Adrenal gland (tissue), 5 donors: Measurements from ENCODE around the gene PACS2.

ENCODE experiments used
- CTCF ChIP-seq, 6 experiments: fragments of 450-650 bp in 4 of 6; fragments of 200-600 bp in 2 of 6; sonication (generic) in 1 of 6; IDR thresholded peaks; 1 replicate in 5 of 6; 2 replicates in 1 of 6; pipeline versions ENCODE4 v1.5.1 to v1.8.0; 2016 to 2021; ENCODE audit warnings: antibody characterized with exemption in 6 of 6, mild to moderate bottlenecking in 2 of 6, moderate library complexity in 1 of 6
- POLR2A ChIP-seq, 2 donors: fragments of 450-650 bp; IDR thresholded peaks; one replicate each; pipeline ENCODE4 v1.6.1; 2017; ENCODE audit warnings: antibody characterized with exemption in 2 of 2, mild to moderate bottlenecking in 2 of 2, moderate library complexity in 1 of 2
- donor health status: DM: no; HTN: no; CAD: no.

DNA sequence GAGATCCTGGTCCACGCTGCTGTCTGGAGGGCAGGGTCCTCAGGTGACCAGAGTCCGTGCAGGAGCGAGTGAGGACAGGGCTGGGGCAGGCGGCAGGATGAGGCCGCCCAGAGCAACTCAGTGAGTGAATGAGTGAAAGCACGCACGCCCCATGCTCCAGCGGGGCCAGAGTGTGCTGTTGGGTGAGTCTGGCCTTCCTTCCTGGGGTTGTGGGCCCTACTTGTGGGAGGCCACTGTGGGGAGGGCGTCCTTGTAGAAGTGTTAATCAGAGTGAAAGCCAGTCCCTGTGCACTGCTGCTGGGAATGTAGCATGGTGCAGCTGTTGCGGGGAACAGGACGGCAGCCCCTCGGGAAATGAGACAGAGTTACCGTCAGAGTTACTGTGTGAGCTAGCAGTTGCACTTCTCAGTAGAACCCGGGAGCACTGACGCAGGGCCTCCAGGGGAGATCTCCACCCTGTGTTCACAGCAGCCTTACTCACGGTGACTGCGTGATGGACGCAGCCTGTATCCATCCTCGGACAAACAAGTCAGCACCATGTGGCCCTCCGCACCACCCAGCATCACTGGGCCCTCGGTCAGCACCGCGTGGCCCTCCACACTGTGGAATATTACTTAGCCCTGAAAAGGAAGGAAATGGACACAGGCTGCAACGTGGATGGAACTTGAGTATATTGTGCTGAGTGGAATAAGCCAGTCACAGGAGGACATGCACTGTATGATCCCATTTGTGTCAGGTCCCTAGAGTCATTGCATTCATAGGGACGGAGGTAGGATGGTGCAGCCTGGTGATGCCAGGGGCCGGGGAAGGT is 22.1 kb downstream of the PACS2 start:
- TF ChIP-seq CTCF (IDR thresholded peaks at IDR 0.05) (no peak), POLR2A (IDR thresholded peaks at IDR 0.05) (no peak)
